ENCODE data around the gene DNMT3B. TPM values are rescaled to one million over a fixed set of nuclear protein-coding genes. Genes with fewer than 3 reads are reported as not detected.

The DNMT3B gene
- total and polyA plus RNA-seq, 4 donors: 0.31 to 3.1 (median 0.90) TPM

- H3K4me1 ChIP-seq (ENCODE audit: control insufficient read depth in 5 of 5, insufficient read depth in 5 of 5, low read length in 5 of 5): peaks cover 0 to 3% (median 0%) of the 10 kb centered on the region in 5 donors
- peaks cover 20 to 31% (median 28%) of the 10 kb centered on the region in 4 donors for H3K36me3 ChIP-seq (ENCODE audit: control insufficient read depth in 4 of 4, insufficient read depth in 4 of 4, low read length in 4 of 4)
- ATAC-seq (ENCODE audit: insufficient read depth, low FRiP score): no peak
- 97 to 98% methylated on average over 5 of the region's 5 CpGs for WGBS, 2 donors
- H3K4me3 ChIP-seq: no peak overlapping the region
- TF ChIP-seq, protein P1, sequence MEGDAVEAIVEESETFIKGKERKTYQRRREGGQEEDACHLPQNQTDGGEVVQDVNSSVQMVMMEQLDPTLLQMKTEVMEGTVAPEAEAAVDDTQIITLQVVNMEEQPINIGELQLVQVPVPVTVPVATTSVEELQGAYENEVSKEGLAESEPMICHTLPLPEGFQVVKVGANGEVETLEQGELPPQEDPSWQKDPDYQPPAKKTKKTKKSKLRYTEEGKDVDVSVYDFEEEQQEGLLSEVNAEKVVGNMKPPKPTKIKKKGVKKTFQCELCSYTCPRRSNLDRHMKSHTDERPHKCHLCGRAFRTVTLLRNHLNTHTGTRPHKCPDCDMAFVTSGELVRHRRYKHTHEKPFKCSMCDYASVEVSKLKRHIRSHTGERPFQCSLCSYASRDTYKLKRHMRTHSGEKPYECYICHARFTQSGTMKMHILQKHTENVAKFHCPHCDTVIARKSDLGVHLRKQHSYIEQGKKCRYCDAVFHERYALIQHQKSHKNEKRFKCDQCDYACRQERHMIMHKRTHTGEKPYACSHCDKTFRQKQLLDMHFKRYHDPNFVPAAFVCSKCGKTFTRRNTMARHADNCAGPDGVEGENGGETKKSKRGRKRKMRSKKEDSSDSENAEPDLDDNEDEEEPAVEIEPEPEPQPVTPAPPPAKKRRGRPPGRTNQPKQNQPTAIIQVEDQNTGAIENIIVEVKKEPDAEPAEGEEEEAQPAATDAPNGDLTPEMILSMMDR (IDR thresholded peaks at IDR 0.05; ENCODE audit: control extremely low read depth, extremely low read depth): no peak
- no peak overlapping the region for H3K27ac ChIP-seq (ENCODE audit: low read depth in 1 of 2, low read length in 1 of 2)
- H3K9ac ChIP-seq (ENCODE audit: insufficient read depth in 1 of 2, low read length in 2 of 2): no peak overlapping the region
- H3K9me3 ChIP-seq (ENCODE audit: control insufficient read depth in 4 of 4, insufficient read depth in 3 of 4, low read length in 3 of 4): no peaks in the 10 kb centered on the region
- no peak for DNase-seq
- no peaks in the 10 kb centered on the region for H3K27me3 ChIP-seq (ENCODE audit: control insufficient read depth in 3 of 3, insufficient read depth in 3 of 3, low read length in 2 of 3)
These were observed 84.7 kb downstream of the DNMT3B start for GRCh38 chr20:32846852-32847251.

- ATAC-seq (ENCODE audit: insufficient read depth, low FRiP score) (no peak), DNase-seq (no peak)
- H3K9me3 ChIP-seq (ENCODE audit: control insufficient read depth in 4 of 4, insufficient read depth in 3 of 4, low read length in 3 of 4): no peaks in the 10 kb centered on the region
- H3K9ac ChIP-seq (ENCODE audit: insufficient read depth in 1 of 2, low read length in 2 of 2): no peak overlapping the region
- no peak overlapping the region for H3K4me3 ChIP-seq
- WGBS, 2 donors: 95 to 100% methylated on average over 5 of the region's 5 CpGs
- peaks cover 0 to 3% (median 0%) of the 10 kb centered on the region in 5 donors for H3K4me1 ChIP-seq (ENCODE audit: control insufficient read depth in 5 of 5, insufficient read depth in 5 of 5, low read length in 5 of 5)
- no peaks in the 10 kb centered on the region for H3K27me3 ChIP-seq (ENCODE audit: control insufficient read depth in 3 of 3, insufficient read depth in 3 of 3, low read length in 2 of 3)
- H3K27ac ChIP-seq (ENCODE audit: low read depth in 1 of 2, low read length in 1 of 2): no peak overlapping the region
- H3K36me3 ChIP-seq (ENCODE audit: control insufficient read depth in 4 of 4, insufficient read depth in 4 of 4, low read length in 4 of 4): peaks cover 12 to 27% (median 23%) of the 10 kb centered on the region in 4 donors
- TF ChIP-seq, protein P1 (IDR thresholded peaks at IDR 0.05; ENCODE audit: control extremely low read depth, extremely low read depth): no peak
These were observed 85.8 kb downstream of the DNMT3B start for GRCh38 chr20:32847964-32848363.

DNA sequence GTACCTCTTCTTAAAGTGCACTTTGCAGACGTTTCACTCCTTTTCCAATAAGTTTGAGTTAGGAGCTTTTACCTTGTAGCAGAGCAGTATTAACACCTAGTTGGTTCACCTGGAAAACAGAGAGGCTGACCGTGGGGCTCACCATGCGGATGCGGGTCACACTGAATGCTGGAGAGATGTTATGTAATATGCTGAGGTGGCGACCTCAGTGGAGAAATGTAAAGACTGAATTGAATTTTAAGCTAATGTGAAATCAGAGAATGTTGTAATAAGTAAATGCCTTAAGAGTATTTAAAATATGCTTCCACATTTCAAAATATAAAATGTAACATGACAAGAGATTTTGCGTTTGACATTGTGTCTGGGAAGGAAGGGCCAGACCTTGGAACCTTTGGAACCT lies 86.7 kb downstream of the DNMT3B start:
- TF ChIP-seq, protein P1 (IDR thresholded peaks at IDR 0.05; ENCODE audit: control extremely low read depth, extremely low read depth): no peak
- H3K36me3 ChIP-seq (ENCODE audit: control insufficient read depth in 4 of 4, insufficient read depth in 4 of 4, low read length in 4 of 4): peaks cover 12 to 27% (median 23%) of the 10 kb centered on the region in 4 donors
- H3K9ac ChIP-seq (ENCODE audit: insufficient read depth in 1 of 2, low read length in 2 of 2): no peak overlapping the region
- H3K4me3 ChIP-seq: no peak overlapping the region
- no peaks in the 10 kb centered on the region for H3K27me3 ChIP-seq (ENCODE audit: control insufficient read depth in 3 of 3, insufficient read depth in 3 of 3, low read length in 2 of 3)
- no peaks in the 10 kb centered on the region for H3K9me3 ChIP-seq (ENCODE audit: control insufficient read depth in 4 of 4, insufficient read depth in 3 of 4, low read length in 3 of 4)
- WGBS, 2 donors: 66 to 86% methylated on average over 6 of the region's 6 CpGs
- ATAC-seq (ENCODE audit: insufficient read depth, low FRiP score): no peak
- H3K27ac ChIP-seq (ENCODE audit: low read depth in 1 of 2, low read length in 1 of 2): no peak overlapping the region
- no peak for DNase-seq
- peaks cover 0 to 3% (median 0%) of the 10 kb centered on the region in 5 donors for H3K4me1 ChIP-seq (ENCODE audit: control insufficient read depth in 5 of 5, insufficient read depth in 5 of 5, low read length in 5 of 5)

DNA sequence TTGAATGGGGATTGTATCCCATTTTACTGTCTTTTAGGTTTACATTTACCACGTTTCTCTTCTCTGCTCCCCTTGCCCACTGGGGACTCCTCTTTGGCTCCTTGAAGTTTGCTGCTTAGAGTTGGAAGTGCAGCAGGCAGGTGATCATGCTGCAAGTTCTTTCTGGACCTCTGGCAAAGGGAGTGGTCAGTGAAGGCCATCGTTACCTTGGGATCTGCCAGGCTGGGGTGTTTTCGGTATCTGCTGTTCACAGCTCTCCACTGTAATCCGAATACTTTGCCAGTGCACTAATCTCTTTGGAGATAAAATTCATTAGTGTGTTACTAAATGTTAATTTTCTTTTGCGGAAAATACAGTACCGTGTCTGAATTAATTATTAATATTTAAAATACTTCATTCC lies 87.4 kb downstream of the DNMT3B start:
- Histone ChIP-seq H3K36me3 (ENCODE audit: control insufficient read depth in 4 of 4, insufficient read depth in 4 of 4, low read length in 4 of 4) (peaks cover 12 to 27% (median 23%) of the 10 kb centered on the region in 4 donors), H3K4me1 (ENCODE audit: control insufficient read depth in 5 of 5, insufficient read depth in 5 of 5, low read length in 5 of 5) (peaks cover 0 to 3% (median 0%) of the 10 kb centered on the region in 5 donors), H3K9ac (ENCODE audit: insufficient read depth in 1 of 2, low read length in 2 of 2) (no peak overlapping the region), H3K4me3 (no peak overlapping the region), H3K9me3 (ENCODE audit: control insufficient read depth in 4 of 4, insufficient read depth in 3 of 4, low read length in 3 of 4) (no peaks in the 10 kb centered on the region), H3K27me3 (ENCODE audit: control insufficient read depth in 3 of 3, insufficient read depth in 3 of 3, low read length in 2 of 3) (no peaks in the 10 kb centered on the region), H3K27ac (ENCODE audit: low read depth in 1 of 2, low read length in 1 of 2) (no peak overlapping the region)
- DNase-seq (no peak), ATAC-seq (ENCODE audit: insufficient read depth, low FRiP score) (no peak)
- TF ChIP-seq, protein P1 (IDR thresholded peaks at IDR 0.05; ENCODE audit: control extremely low read depth, extremely low read depth): no peak
- WGBS, 2 donors: 95 to 98% methylated on average over 6 of the region's 6 CpGs
